GM20000 (cell line): Measurements from ENCODE around the gene LIN7A.

Experiments used
- DNase-seq: peaks from one replicate; pipeline ENCODE4 v3.0.0; 2012; ENCODE audit warnings: low spot score
- TF ChIP-seq, protein P1 (sequence below): IDR thresholded peaks from 2 replicates; pipeline ENCODE4 v1.5.1; 2012; ENCODE audit warnings: mild to moderate bottlenecking, control low read depth; ENCODE audit errors: extremely low read depth, missing control alignments

The LIN7A gene

DNA sequence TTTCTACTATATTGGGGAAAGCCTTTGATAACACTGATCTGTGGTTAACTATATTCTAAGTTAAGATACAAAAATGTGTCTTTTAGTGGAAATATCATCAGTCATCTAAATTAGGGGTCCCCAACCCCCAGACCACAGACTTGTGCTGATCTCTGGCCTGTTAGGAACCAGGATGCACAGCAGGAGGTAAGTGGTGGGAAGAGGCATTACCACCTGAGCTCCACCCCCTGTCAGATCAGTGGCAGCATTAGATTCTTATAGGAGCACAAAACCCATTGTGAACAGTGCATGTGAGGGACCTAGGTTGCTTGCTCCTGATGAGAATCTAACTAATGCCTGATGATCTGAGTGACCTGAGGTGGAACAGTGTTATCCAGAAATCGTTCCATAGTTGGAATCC, 28.3 kb upstream of the LIN7A start:
- no peak for DNase-seq
- TF ChIP-seq, protein P1, sequence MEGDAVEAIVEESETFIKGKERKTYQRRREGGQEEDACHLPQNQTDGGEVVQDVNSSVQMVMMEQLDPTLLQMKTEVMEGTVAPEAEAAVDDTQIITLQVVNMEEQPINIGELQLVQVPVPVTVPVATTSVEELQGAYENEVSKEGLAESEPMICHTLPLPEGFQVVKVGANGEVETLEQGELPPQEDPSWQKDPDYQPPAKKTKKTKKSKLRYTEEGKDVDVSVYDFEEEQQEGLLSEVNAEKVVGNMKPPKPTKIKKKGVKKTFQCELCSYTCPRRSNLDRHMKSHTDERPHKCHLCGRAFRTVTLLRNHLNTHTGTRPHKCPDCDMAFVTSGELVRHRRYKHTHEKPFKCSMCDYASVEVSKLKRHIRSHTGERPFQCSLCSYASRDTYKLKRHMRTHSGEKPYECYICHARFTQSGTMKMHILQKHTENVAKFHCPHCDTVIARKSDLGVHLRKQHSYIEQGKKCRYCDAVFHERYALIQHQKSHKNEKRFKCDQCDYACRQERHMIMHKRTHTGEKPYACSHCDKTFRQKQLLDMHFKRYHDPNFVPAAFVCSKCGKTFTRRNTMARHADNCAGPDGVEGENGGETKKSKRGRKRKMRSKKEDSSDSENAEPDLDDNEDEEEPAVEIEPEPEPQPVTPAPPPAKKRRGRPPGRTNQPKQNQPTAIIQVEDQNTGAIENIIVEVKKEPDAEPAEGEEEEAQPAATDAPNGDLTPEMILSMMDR = no peak

DNA sequence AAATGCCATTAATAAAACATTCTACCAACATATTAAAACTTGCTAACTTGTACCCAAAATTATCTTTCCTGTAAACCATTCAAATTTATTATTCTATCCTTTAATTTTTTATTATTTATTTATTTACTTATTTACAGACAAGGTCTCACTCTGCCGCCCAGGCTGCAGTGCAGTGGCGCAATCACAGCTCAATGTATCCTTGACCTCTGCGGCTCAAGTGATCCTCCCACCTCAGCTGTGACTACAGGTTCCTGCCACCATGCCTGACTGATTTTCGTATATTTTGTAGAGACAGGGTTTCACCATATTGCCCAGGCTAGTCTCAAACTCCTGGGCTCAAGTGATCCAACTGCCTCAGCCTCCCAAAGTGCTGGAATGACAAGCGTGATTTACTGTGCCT, 20.4 kb upstream of the LIN7A start:
- TF ChIP-seq, protein P1 = no peak
- DNase-seq = no peak

DNA sequence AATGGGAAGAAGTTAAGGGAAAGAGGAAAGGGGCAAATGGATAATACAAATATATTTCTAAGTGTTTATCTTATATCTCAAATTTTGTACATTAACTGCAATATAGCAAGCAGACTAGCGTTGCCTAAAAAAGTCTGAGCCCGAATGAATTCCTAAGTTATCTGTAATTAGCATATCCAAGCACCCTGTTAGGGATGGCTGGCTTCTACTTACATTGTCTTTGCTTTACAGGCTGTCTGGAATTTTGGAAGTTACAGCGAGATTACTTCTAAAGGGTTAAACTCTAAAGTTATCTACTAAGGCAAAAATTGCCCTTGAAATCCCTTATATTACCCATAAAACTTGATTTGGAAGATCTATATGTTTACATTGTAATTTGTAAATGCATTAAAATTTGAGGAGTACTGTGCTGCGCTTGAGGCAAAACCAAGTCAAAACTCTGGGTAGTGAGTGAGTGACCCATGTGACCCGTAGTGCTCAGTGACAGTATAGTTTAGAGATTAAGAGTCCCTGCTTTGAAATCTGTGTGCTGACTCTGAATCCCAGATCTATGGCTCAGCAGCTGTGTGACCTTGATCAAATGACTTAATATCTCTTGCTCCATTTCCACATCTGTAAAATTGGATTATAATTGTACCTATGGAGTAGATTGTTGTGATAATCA, 17.3 kb upstream of the LIN7A start:
- DNase-seq = no peak
- TF ChIP-seq, protein P1 = no peak

DNA sequence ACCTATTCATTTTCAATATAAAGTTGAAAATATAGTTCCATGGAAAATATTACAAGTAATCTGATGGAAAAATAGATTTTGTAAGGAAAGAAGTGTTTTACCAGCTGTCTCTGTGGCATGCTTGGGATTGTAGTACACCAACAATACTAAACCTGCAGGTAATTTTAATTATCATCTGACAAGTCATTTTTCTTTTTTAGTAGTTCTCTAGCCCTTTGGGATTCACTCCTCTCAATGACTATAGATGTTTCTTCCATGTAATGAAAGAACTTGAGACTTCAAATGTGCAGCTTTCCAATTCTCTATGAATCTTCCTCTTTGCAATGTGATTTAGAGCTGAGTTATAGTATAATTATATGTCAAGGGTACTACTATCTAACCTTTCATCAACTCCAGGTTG, 14.7 kb upstream of the LIN7A start:
- TF ChIP-seq, protein P1 = no peak
- DNase-seq = no peak

DNA sequence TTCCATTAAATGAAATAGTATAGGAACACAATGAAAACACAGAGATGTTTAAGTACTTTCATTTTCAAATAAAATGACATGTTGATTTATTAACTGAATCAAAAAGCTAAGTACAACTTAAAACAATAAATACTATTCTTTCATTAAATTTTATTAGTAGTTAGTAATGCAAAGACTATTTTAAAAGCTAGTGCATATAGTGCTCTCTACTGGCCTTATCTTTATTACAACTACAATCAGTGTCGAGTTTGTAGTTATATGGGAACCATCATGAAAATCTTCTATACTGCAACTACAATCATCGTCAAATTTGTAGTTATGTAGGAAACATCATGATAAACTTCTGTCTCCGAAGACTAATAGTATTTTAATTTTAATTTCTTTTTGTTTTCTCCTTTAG, 8.9 kb upstream of the LIN7A start:
- no peak for DNase-seq
- TF ChIP-seq, protein P1 = no peak

DNA sequence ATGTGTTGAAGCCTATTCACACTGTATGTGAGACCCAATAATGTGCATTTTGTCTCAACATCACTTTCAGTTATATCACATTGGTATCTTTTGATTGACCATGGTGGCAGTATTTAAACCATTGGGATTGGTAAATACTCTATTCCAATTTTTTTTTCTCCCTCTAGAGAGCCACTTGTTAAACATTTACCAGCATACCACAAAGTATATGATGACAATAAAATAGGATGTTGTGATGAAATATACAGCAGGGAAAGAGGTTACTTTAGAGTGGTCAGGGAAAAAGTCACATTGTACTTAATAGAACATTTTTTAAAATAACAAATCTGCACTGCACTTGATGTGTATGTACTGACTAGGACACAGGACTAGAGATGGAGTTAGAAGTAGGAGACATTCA, 5.6 kb upstream of the LIN7A start:
- no peak for DNase-seq

DNA sequence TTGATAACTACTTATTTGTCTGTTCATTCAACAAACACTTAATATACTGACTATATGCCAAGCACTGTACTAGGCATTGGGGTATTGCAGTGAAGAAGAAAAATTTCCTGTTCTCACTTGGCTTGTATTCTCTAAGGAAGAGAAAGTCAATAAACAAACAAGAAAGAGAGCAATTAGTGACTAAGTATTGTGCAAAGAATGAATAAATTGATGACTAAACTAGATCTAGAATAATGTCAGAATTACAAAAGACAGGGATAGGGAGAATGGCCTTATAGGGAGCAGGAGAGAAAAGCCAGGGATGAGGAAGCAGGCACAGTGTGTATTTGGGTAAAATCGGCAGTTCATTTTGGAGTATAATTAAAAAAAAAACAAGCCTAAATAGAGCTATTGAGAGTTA, 4.2 kb upstream of the LIN7A start:
- TF ChIP-seq, protein P1 = no peak
- DNase-seq = no peak

More for the DNA sequence above, 5.6 kb upstream of the LIN7A start:
- TF ChIP-seq, protein P1 = no peak
